ENCODE data around the gene TMEM39A.

The TMEM39A gene

DNA sequence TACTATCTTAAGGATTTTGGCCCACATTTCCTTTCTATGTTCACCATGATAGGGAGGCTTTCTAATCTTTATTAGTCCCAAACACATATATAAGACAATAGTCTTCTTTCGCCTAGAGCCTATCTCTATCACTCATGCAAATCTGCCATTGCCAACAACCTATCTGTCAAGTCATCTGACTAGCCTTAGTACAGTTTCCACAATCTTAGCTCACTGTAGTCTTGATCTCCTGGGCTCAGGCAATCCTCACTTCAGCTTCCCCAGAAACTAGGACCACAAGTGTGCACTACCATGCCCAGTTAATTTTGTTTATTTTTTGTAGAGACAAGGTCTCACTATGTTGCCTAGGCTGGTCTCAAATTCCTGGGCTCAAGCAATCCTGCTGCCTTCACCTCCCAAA, 6.9 kb downstream of the TMEM39A start:
- Histone ChIP-seq H2BK12ac (ENCODE audit: low read length) (no peak overlapping the region), H3K79me1 (ENCODE audit: low read length) (no peaks in the 10 kb centered on the region), H3K4ac (ENCODE audit: low read depth, low read length) (no peak overlapping the region), H3K18ac (ENCODE audit: low read length) (no peak overlapping the region), H4K8ac (ENCODE audit: low read depth, low read length) (no peak overlapping the region), H2AK5ac (ENCODE audit: low read length) (no peak overlapping the region), H3K4me3 (ENCODE audit: low read depth, low read length) (no peak overlapping the region), H3K27ac (ENCODE audit: low read depth, low read length) (no peak overlapping the region), H3K14ac (ENCODE audit: low read length) (no peak overlapping the region), H3K27me3 (ENCODE audit: insufficient read depth, low read length) (no peaks in the 10 kb centered on the region), H4K91ac (ENCODE audit: low read depth, low read length) (no peak overlapping the region), H3K9me3 (ENCODE audit: insufficient read depth, low read depth, low read length) (no peaks in the 10 kb centered on the region), H4K12ac (ENCODE audit: low read depth, low read length) (no peak overlapping the region), H3K9ac (ENCODE audit: low read length) (no peak overlapping the region), H3K36me3 (ENCODE audit: control insufficient read depth in 1 of 2, insufficient read depth in 2 of 2, low read length in 2 of 2) (peaks cover 16 to 44% of the 10 kb centered on the region in 2 experiments), H3K4me1 (ENCODE audit: control insufficient read depth in 1 of 2, insufficient read depth in 2 of 2, low read length in 2 of 2) (no peaks in the 10 kb centered on the region), H3K79me2 (ENCODE audit: control insufficient read depth, insufficient read depth, low read length, poor library complexity) (no peaks in the 10 kb centered on the region), H2AFZ (ENCODE audit: insufficient read depth, low read length, poor library complexity) (no peak overlapping the region), H3K4me2 (ENCODE audit: low read length) (no peak overlapping the region), H2BK5ac (ENCODE audit: low read depth, low read length, poor library complexity) (no peak overlapping the region), H3K23ac (ENCODE audit: low read length) (no peak overlapping the region), H2BK120ac (ENCODE audit: insufficient read depth, low read length, poor library complexity) (no peak overlapping the region)
- DNase-seq = no peak
- WGBS (ENCODE audit: extremely low coverage, insufficient coverage, insufficient read length) = no CpG with 5 or more reads among the region's 1 CpG

DNA sequence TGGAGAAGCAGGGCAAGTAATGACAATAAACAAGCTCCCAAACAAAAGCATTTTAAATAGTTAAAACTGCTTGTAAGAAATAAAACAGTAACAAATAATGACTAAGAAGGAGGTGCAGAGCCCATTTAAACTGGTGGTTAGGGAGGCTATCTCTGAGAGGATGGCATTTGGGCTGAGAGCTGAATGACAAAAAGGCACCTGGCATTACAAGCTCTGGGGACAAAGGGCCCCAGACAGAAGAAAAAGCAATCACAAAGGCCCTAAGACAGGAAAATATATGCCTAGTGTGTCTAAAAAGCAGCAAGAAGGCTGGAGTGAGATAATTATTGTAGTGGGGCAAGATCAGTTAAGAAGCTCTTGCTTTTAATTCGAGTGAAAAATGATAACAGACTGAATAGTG, 9.6 kb downstream of the TMEM39A start:
- H3K9ac ChIP-seq (ENCODE audit: low read length) = no peak overlapping the region

DNA sequence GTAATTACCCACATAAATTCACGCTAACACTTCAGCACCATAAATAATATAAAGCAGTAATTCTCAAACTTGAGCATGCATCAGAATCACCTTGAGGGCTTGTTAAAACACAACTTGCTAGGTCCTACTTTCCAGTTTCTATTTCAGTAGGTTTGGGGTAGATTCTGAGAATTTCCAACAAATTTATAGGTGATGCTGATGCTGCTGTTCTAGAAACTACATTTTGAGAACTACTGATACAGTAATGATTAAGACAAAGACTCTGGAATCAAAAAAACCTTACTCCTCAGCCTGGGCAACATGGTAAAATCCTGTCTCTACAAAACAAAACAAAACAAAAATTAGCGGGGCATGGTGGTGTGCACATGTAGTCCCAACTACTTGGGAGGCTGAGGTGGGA, 18.8 kb downstream of the TMEM39A start:
- Histone ChIP-seq H2BK5ac (ENCODE audit: low read depth, low read length, poor library complexity) (no peak overlapping the region), H3K79me1 (ENCODE audit: low read length) (no peaks in the 10 kb centered on the region), H2AK5ac (ENCODE audit: low read length) (no peak overlapping the region), H2AFZ (ENCODE audit: insufficient read depth, low read length, poor library complexity) (no peak overlapping the region), H3K4ac (ENCODE audit: low read depth, low read length) (no peak overlapping the region), H2BK12ac (ENCODE audit: low read length) (no peak overlapping the region), H3K4me3 (ENCODE audit: low read depth, low read length) (no peak overlapping the region), H3K14ac (ENCODE audit: low read length) (no peak overlapping the region), H3K27ac (ENCODE audit: low read depth, low read length) (no peak overlapping the region), H3K79me2 (ENCODE audit: control insufficient read depth, insufficient read depth, low read length, poor library complexity) (no peaks in the 10 kb centered on the region), H3K27me3 (ENCODE audit: insufficient read depth, low read length) (no peaks in the 10 kb centered on the region), H3K9me3 (ENCODE audit: insufficient read depth, low read depth, low read length) (no peaks in the 10 kb centered on the region), H4K91ac (ENCODE audit: low read depth, low read length) (no peak overlapping the region), H3K23ac (ENCODE audit: low read length) (no peak overlapping the region), H4K8ac (ENCODE audit: low read depth, low read length) (no peak overlapping the region), H3K9ac (ENCODE audit: low read length) (no peak overlapping the region), H3K18ac (ENCODE audit: low read length) (no peak overlapping the region), H4K12ac (ENCODE audit: low read depth, low read length) (no peak overlapping the region), H3K4me2 (ENCODE audit: low read length) (no peak overlapping the region), H2BK120ac (ENCODE audit: insufficient read depth, low read length, poor library complexity) (no peak overlapping the region), H3K36me3 (ENCODE audit: control insufficient read depth in 1 of 2, insufficient read depth in 2 of 2, low read length in 2 of 2) (peaks cover 26% of the 10 kb centered on the region in 2 experiments), H3K4me1 (ENCODE audit: control insufficient read depth in 1 of 2, insufficient read depth in 2 of 2, low read length in 2 of 2) (no peaks in the 10 kb centered on the region)
- DNase-seq = no peak
- WGBS (ENCODE audit: extremely low coverage, insufficient coverage, insufficient read length) = no CpG with 5 or more reads among the region's 2 CpGs

More for the DNA sequence above, 9.6 kb downstream of the TMEM39A start:
- no peak overlapping the region for H3K14ac ChIP-seq (ENCODE audit: low read length)
- H2AFZ ChIP-seq (ENCODE audit: insufficient read depth, low read length, poor library complexity) = no peak overlapping the region
- no peak overlapping the region for H3K27ac ChIP-seq (ENCODE audit: low read depth, low read length)
- H2BK5ac ChIP-seq (ENCODE audit: low read depth, low read length, poor library complexity) = no peak overlapping the region
- no CpG with 5 or more reads among the region's 1 CpG for WGBS (ENCODE audit: extremely low coverage, insufficient coverage, insufficient read length)
- no peak for DNase-seq
- H3K23ac ChIP-seq (ENCODE audit: low read length) = no peak overlapping the region
- H4K8ac ChIP-seq (ENCODE audit: low read depth, low read length) = no peak overlapping the region
- no peak overlapping the region for H4K12ac ChIP-seq (ENCODE audit: low read depth, low read length)
- H3K4ac ChIP-seq (ENCODE audit: low read depth, low read length) = no peak overlapping the region
- H3K18ac ChIP-seq (ENCODE audit: low read length) = no peak overlapping the region
- H3K36me3 ChIP-seq (ENCODE audit: control insufficient read depth in 1 of 2, insufficient read depth in 2 of 2, low read length in 2 of 2) = peaks cover 26 to 46% of the 10 kb centered on the region in 2 experiments
- H2BK12ac ChIP-seq (ENCODE audit: low read length) = no peak overlapping the region
- H3K27me3 ChIP-seq (ENCODE audit: insufficient read depth, low read length) = no peaks in the 10 kb centered on the region
- no peaks in the 10 kb centered on the region for H3K79me1 ChIP-seq (ENCODE audit: low read length)
- no peak overlapping the region for H3K4me3 ChIP-seq (ENCODE audit: low read depth, low read length)
- no peaks in the 10 kb centered on the region for H3K9me3 ChIP-seq (ENCODE audit: insufficient read depth, low read depth, low read length)
- H4K91ac ChIP-seq (ENCODE audit: low read depth, low read length) = no peak overlapping the region
- H2BK120ac ChIP-seq (ENCODE audit: insufficient read depth, low read length, poor library complexity) = no peak overlapping the region
- H3K4me2 ChIP-seq (ENCODE audit: low read length) = no peak overlapping the region
- no peak overlapping the region for H2AK5ac ChIP-seq (ENCODE audit: low read length)
- no peaks in the 10 kb centered on the region for H3K79me2 ChIP-seq (ENCODE audit: control insufficient read depth, insufficient read depth, low read length, poor library complexity)
- no peaks in the 10 kb centered on the region for H3K4me1 ChIP-seq (ENCODE audit: control insufficient read depth in 1 of 2, insufficient read depth in 2 of 2, low read length in 2 of 2)

DNA sequence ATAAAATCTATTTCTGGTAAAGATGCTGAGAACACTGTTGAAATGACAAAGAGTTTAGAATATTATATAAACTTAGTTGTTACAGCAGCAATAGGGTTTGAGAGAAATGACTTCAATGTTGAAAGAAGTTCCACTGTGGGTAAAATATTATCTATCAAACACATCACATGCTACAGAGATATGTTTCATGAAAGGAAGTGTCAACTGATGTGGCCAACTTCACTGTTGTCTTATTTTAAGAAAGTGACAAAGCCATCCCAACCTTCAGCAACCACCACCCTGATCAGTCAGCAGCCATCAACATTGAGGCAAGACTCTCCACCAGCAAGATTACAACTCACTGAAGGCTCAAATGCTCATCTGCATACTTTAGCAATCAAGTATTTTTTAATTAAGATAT, 20.2 kb downstream of the TMEM39A start:
- Histone ChIP-seq H3K4ac (ENCODE audit: low read depth, low read length) (no peak overlapping the region), H4K12ac (ENCODE audit: low read depth, low read length) (no peak overlapping the region), H3K9me3 (ENCODE audit: insufficient read depth, low read depth, low read length) (no peaks in the 10 kb centered on the region), H3K4me1 (ENCODE audit: control insufficient read depth in 1 of 2, insufficient read depth in 2 of 2, low read length in 2 of 2) (no peaks in the 10 kb centered on the region), H3K27ac (ENCODE audit: low read depth, low read length) (no peak overlapping the region), H3K4me2 (ENCODE audit: low read length) (no peak overlapping the region), H3K27me3 (ENCODE audit: insufficient read depth, low read length) (no peaks in the 10 kb centered on the region), H3K79me1 (ENCODE audit: low read length) (no peaks in the 10 kb centered on the region), H3K9ac (ENCODE audit: low read length) (no peak overlapping the region), H2BK5ac (ENCODE audit: low read depth, low read length, poor library complexity) (no peak overlapping the region), H3K36me3 (ENCODE audit: control insufficient read depth in 1 of 2, insufficient read depth in 2 of 2, low read length in 2 of 2) (peaks cover 22 to 23% of the 10 kb centered on the region in 2 experiments), H4K91ac (ENCODE audit: low read depth, low read length) (no peak overlapping the region), H2AFZ (ENCODE audit: insufficient read depth, low read length, poor library complexity) (no peak overlapping the region), H3K79me2 (ENCODE audit: control insufficient read depth, insufficient read depth, low read length, poor library complexity) (no peaks in the 10 kb centered on the region), H2BK120ac (ENCODE audit: insufficient read depth, low read length, poor library complexity) (no peak overlapping the region), H2BK12ac (ENCODE audit: low read length) (no peak overlapping the region), H3K23ac (ENCODE audit: low read length) (no peak overlapping the region), H3K18ac (ENCODE audit: low read length) (no peak overlapping the region), H4K8ac (ENCODE audit: low read depth, low read length) (no peak overlapping the region), H3K14ac (ENCODE audit: low read length) (no peak overlapping the region), H3K4me3 (ENCODE audit: low read depth, low read length) (no peak overlapping the region), H2AK5ac (ENCODE audit: low read length) (no peak overlapping the region)
- no peak for DNase-seq

Data from trophoblast cell (in vitro differentiated cells and primary cell).